Neural progenitor cell (in vitro differentiated cells): Measurements from ENCODE around the gene KIF1B. TPM values are rescaled to one million over a fixed set of nuclear protein-coding genes. Genes with fewer than 3 reads are reported as not detected.
A peak's percentile ranks its signal among the peaks of the same experiment; 100 is the strongest.

ENCODE experiments used
- DNase-seq: peaks from one replicate; pipeline ENCODE4 v3.0.0-alpha.2; 2016; ENCODE audit warnings: low spot score
- H2AFZ ChIP-seq: fragments of 200-600 bp; sonication (generic); replicated peaks from 2 replicates; pipeline ENCODE4 v1.6.1; 2016; ENCODE audit warnings: antibody characterized with exemption
- H3F3A ChIP-seq: fragments of 200-600 bp; sonication (generic); 2 replicates; pipeline ENCODE4 v1.6.1; 2016; ENCODE audit warnings: antibody characterized with exemption, low read depth
- H3K27ac ChIP-seq: fragments of 200-600 bp; sonication (generic); 2 replicates; pipeline ENCODE4 v1.5.1; 2016; ENCODE audit warnings: mild to moderate bottlenecking
- H3K27me3 ChIP-seq: fragments of 200-600 bp; sonication (generic); 2 replicates; pipeline ENCODE4 v1.6.1; 2016; ENCODE audit warnings: mild to moderate bottlenecking, moderate library complexity
- H3K36me3 ChIP-seq: fragments of 200-600 bp; sonication (generic); 2 replicates; pipeline ENCODE4 v1.5.1; 2016
- H3K4me1 ChIP-seq: fragments of 200-600 bp; sonication (generic); 2 replicates; pipeline ENCODE4 v1.6.1; 2016; ENCODE audit warnings: mixed run types
- H3K4me2 ChIP-seq: fragments of 200-600 bp; sonication (generic); 2 replicates; pipeline ENCODE4 v1.6.1; 2016
- H3K4me3 ChIP-seq: fragments of 200-600 bp; sonication (generic); 2 replicates; pipeline ENCODE4 v1.5.1; 2016
- H3K79me2 ChIP-seq: fragments of 200-600 bp; sonication (generic); 2 replicates; pipeline ENCODE4 v1.6.1; 2016; ENCODE audit warnings: low read depth
- H3K9ac ChIP-seq: fragments of 200-600 bp; sonication (generic); 2 replicates; pipeline ENCODE4 v1.6.1; 2016
- H3K9me3 ChIP-seq: fragments of 200-600 bp; sonication (generic); 2 replicates; pipeline ENCODE4 v1.5.1; 2016; ENCODE audit warnings: low read depth
- H4K20me1 ChIP-seq: fragments of 200-600 bp; sonication (generic); 2 replicates; pipeline ENCODE4 v1.6.1; 2016; ENCODE audit warnings: low read depth
- H3K27ac Mint-ChIP-seq: 3 replicates; pipeline ENCODE4 v1.8.0; 2021; ENCODE audit warnings: mixed read lengths
- H3K27me3 Mint-ChIP-seq: 2 replicates; pipeline ENCODE4 v1.8.0; 2022; ENCODE audit warnings: low read depth, mild to moderate bottlenecking, inconsistent platforms, moderate library complexity, mixed read lengths; ENCODE audit not compliant: insufficient read depth
- H3K36me3 Mint-ChIP-seq: 3 replicates; pipeline ENCODE4 v1.8.0; 2021; ENCODE audit warnings: mixed read lengths
- H3K4me1 Mint-ChIP-seq: 3 replicates; pipeline ENCODE4 v1.8.0; 2021; ENCODE audit warnings: mixed read lengths
- H3K4me3 Mint-ChIP-seq: 3 replicates; pipeline ENCODE4 v1.8.0; 2021; ENCODE audit warnings: mild to moderate bottlenecking, moderate library complexity, mixed read lengths
- H3K9me3 Mint-ChIP-seq: 3 replicates; pipeline ENCODE4 v1.8.0; 2020; ENCODE audit warnings: mixed read lengths
- CTCF ChIP-seq: fragments of 200-600 bp; sonication (generic); IDR thresholded peaks from 2 replicates; pipeline ENCODE4 v1.5.1; 2017; ENCODE audit warnings: antibody characterized with exemption, mild to moderate bottlenecking
- EZH2 ChIP-seq: fragments of 200-600 bp; sonication (generic); IDR thresholded peaks from 2 replicates; pipeline ENCODE4 v1.6.1; 2017; ENCODE audit warnings: antibody characterized with exemption, mild to moderate bottlenecking, moderate library complexity
- EZH2phosphoT487 ChIP-seq: fragments of 200-600 bp; sonication (generic); IDR thresholded peaks from 2 replicates; pipeline ENCODE4 v1.6.1; 2017; ENCODE audit warnings: antibody characterized with exemption
- total RNA-seq: library from RNA; depleted of rRNA; stranded (reverse); fragments of >200 nt; gene quantifications from 2 replicates; pipeline ENCODE4 v1.2.3, GENCODE V29; 2015; ENCODE audit warnings: low replicate concordance

The KIF1B gene
- total RNA-seq, 1 donor from 2014 or later, result 52.0 TPM

GRCh38 chr1:10316752-10317151 lies 106.4 kb downstream of the KIF1B start:
- peaks cover 13% of the 10 kb centered on the region for H3K36me3 Mint-ChIP-seq
- H3K9ac ChIP-seq, result no peak overlapping the region
- TF ChIP-seq EZH2 (no peak), EZH2phosphoT487 (no peak), CTCF (no peak)

GRCh38 chr1:10319750-10320149 lies 109.4 kb downstream of the KIF1B start:
- Histone ChIP-seq H3K27me3 (no peaks in the 10 kb centered on the region), H4K20me1 (no peaks in the 10 kb centered on the region), H3K27ac (peak overlapping the region; percentile 87), H3K4me3 (peak overlapping the region; percentile 8), H3K9me3 (no peaks in the 10 kb centered on the region), H3K4me2 (peak overlapping the region; percentile 51), H3K36me3 (peaks cover 10% of the 10 kb centered on the region), H3F3A (peaks cover 14% of the 10 kb centered on the region), H2AFZ (no peak overlapping the region), H3K9ac (no peak overlapping the region), H3K4me1 (peaks cover 15% of the 10 kb centered on the region), H3K79me2 (no peaks in the 10 kb centered on the region)
- Mint-ChIP-seq H3K27me3 (peaks cover 3% of the 10 kb centered on the region), H3K4me1 (peaks cover 7% of the 10 kb centered on the region), H3K4me3 (no peak overlapping the region), H3K27ac (no peak overlapping the region), H3K9me3 (no peaks in the 10 kb centered on the region), H3K36me3 (peaks cover 24% of the 10 kb centered on the region)
- DNase-seq, result peak; percentile 29
- TF ChIP-seq EZH2 (no peak), EZH2phosphoT487 (no peak), CTCF (no peak)

More at GRCh38 chr1:10316752-10317151, 106.4 kb downstream of the KIF1B start:
- DNase-seq, result no peak
- Histone ChIP-seq H3K36me3 (peaks cover 3% of the 10 kb centered on the region), H3K79me2 (no peaks in the 10 kb centered on the region), H3K27me3 (no peaks in the 10 kb centered on the region), H4K20me1 (no peaks in the 10 kb centered on the region), H3K4me3 (no peak overlapping the region), H3K27ac (no peak overlapping the region), H3K4me1 (peaks cover 15% of the 10 kb centered on the region), H3K9me3 (no peaks in the 10 kb centered on the region), H2AFZ (no peak overlapping the region), H3F3A (peaks cover 14% of the 10 kb centered on the region), H3K4me2 (no peak overlapping the region)
- H3K4me3 Mint-ChIP-seq, result no peak overlapping the region
- H3K4me1 Mint-ChIP-seq, result peaks cover 7% of the 10 kb centered on the region
- no peak overlapping the region for H3K27ac Mint-ChIP-seq
- H3K27me3 Mint-ChIP-seq, result peaks cover 2% of the 10 kb centered on the region
- H3K9me3 Mint-ChIP-seq, result no peaks in the 10 kb centered on the region

- H3K4me3 Mint-ChIP-seq, result no peak overlapping the region
- H3K4me2 ChIP-seq, result peak overlapping the region; percentile 51
- peaks cover 26% of the 10 kb centered on the region for H3K36me3 Mint-ChIP-seq
- H3K27ac Mint-ChIP-seq, result no peak overlapping the region
- no peaks in the 10 kb centered on the region for H3K79me2 ChIP-seq
- no peaks in the 10 kb centered on the region for H3K9me3 ChIP-seq
- H3F3A ChIP-seq, result peaks cover 14% of the 10 kb centered on the region
- no peaks in the 10 kb centered on the region for H4K20me1 ChIP-seq
- peaks cover 15% of the 10 kb centered on the region for H3K4me1 ChIP-seq
- peak overlapping the region; percentile 8 for H3K4me3 ChIP-seq
- peak overlapping the region; percentile 87 for H3K27ac ChIP-seq
- peaks cover 15% of the 10 kb centered on the region for H3K36me3 ChIP-seq
- DNase-seq, result no peak
- no peak for TF ChIP-seq CTCF
- TF ChIP-seq EZH2, result no peak
- TF ChIP-seq EZH2phosphoT487, result no peak
- no peak overlapping the region for H3K9ac ChIP-seq
- H3K4me1 Mint-ChIP-seq, result peaks cover 7% of the 10 kb centered on the region
- H3K9me3 Mint-ChIP-seq, result no peaks in the 10 kb centered on the region
- peaks cover 3% of the 10 kb centered on the region for H3K27me3 Mint-ChIP-seq
- no peak overlapping the region for H2AFZ ChIP-seq
- no peaks in the 10 kb centered on the region for H3K27me3 ChIP-seq
Measured at GRCh38 chr1:10320336-10320735, 110.0 kb downstream of the KIF1B start.
